HG03108 (cell line): ENCODE measurements around the gene TOR1A.

ENCODE experiments used
- ATAC-seq: cut with Tn5 transposase; IDR thresholded peaks from one replicate; pipeline ENCODE4 v1.9.1; 2021; ENCODE audit warnings: moderate library complexity; ENCODE audit not compliant: unreplicated experiment

The TOR1A gene

GRCh38 chr9:129823935-129824601 is at the start of gene TOR1A:
TOR1A (minus strand) TSS chr9:129824136; CDS start chr9:129824085, 51 bp downstream.
- ATAC-seq: peak; percentile 87

DNA sequence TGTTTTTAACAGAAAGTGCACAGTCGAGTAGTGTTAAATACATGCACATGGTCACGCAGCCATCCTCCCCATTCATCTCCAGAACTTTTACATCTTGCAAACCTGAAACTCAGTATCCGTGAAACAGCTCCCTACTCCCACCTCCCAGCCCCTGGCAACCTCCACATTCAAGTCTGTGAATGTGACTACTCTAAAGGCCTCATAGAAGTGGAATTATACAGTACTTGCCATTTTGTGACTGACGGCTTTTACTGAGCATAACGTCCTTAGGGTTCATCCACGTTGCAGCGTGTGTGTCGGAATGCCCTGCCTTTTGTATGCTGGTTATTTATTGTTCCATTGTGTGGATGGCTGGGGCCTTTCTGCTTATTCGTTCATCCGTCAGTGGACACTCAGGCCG is 47.1 kb upstream of the TOR1A start:
- ATAC-seq: no peak

DNA sequence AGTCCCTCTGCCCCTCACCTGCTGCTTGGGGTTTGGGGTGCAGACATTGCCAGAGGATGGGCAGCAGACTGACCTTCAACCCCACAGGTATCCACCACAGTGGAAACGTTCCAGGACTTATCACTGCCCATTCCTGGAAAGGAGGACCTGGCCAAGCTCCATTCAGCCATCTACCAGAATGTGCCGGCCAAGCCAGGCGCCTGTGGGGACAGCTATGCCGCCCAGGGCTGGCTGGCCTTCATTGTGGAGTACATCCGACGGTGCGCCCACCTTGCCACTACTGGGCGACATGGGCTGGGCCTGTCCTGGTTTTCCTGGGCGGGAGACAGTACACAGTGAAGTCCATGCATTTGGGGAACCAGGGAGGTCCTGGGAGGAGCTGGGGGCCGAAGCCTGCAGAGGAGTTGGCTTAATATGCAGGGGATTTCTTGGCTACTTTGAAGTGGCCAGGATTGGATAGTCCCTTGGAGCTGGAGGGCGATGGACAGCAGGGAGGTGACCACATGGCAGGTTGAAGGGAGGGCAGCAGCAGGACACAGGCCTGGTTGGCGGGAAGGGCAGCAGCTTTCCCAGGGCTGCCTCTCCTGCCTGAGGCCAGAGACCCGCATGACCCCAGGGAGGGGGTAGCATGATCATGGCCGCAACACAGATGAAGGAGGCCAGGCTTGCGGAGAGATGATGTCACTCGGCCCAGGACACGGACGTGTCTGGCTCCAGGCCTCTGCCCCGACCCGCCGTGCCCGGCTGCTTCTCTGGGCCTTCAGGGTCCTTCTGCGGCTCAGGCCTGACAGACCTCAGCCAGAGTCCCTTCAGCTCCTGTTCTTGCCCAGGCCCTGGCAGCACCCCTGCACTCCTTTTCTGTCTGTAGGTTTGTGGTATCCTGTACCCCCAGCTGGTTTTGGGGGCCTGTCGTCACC is 45.9 kb upstream of the TOR1A start:
- ATAC-seq: no peak

DNA sequence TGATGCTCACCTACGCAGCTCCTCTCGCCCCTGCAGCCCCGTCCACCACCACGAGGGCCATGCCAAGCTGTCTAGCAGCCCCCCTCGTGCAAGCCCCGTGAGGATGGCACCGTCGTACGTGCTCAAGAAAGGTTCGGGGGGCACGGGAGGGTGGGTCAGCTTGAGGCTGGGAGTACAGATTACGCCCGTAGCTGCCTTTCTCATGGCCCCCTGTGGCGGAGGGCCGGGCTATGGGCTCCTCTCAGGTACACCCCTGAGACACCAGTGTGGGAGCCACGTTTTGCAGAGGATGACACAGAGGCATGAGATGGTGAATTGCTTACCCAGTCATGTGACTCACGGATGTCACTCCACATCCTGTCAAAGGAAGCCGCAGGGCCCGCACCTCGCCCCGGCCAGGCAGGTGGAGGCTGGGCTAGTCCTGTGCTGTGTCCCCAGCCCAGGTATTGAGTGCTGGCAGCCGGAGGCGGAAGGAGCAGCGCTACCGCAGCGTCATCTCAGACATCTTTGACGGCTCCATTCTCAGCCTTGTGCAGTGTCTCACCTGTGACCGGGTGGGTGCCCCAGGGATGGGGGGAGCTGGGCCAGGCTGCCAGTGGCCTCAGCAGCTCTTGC is 45.0 kb upstream of the TOR1A start:
- no peak for ATAC-seq

GRCh38 chr9:129868023-129868871 is 44.3 kb upstream of the TOR1A start:
- no peak for ATAC-seq

- no peak for ATAC-seq
Measured at GRCh38 chr9:129867136-129868022, 43.4 kb upstream of the TOR1A start.

DNA sequence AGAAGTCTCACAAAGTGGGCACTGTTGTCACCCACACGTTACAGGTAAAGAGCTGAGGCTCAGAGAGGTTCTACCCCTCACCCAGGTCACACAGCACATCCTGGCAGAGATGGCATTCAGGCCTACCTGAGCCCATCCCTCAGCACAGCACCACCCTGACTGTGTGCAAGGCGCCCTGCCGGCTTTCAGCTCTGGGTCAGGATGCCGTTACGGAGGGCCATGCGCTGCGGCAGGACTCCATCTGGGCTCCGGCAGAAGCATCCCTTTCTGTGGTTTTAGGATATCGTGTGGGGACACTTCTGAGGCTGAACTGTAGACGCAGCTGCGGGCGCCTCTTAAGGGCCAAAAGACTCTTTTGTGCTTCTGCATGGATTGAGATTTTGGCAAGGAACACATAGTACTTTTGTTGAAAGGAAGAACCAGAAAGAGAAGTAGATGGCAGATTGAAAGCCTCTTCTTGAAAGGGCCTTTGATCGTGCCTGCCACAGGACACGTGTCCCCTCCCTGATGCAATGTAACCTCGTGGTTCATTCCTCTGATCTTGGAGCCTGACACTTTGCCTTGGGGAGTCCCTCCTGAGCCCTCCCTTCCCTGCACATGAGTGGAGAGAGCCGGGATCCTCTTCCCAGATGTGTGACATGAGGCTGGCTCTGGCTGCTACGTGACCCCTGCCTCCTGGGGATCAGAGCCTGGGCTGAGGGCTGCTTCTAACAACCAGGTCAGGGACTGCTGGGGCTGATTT is 42.6 kb upstream of the TOR1A start:
- ATAC-seq: no peak

- no peak for ATAC-seq
Measured at GRCh38 chr9:129865668-129866320, 41.9 kb upstream of the TOR1A start.

- no peak for ATAC-seq
Measured at GRCh38 chr9:129864991-129865647, 41.2 kb upstream of the TOR1A start.

- no peak for ATAC-seq
Measured at GRCh38 chr9:129863059-129863690, 39.2 kb upstream of the TOR1A start.

GRCh38 chr9:129861447-129861827 is 37.5 kb upstream of the TOR1A start:
- no peak for ATAC-seq

GRCh38 chr9:129860653-129861446 is 36.9 kb upstream of the TOR1A start:
- ATAC-seq: no peak

- no peak for ATAC-seq
Measured at GRCh38 chr9:129858167-129858962, 34.4 kb upstream of the TOR1A start.

DNA sequence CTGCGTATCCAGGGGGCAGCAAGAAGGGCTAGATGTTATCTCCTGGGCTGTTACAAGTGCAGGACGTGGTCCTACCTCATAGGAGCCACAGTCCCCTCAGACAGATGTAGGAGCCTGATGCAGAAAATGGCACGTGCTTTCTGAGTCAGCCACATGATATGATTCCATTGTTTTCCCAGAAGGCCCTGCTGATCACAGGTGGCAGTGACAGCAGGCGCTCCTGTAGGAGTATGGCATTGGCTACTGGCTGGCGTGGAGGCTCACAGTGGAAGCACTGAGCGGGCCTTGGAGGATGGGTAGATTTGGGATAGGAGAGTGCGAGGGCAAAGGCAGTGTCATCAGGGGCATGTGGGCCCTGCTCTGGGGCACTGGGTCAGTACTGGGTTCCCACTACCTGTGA is 33.3 kb upstream of the TOR1A start:
- no peak for ATAC-seq

GRCh38 chr9:129854588-129855110 is 30.7 kb upstream of the TOR1A start:
- ATAC-seq: no peak

GRCh38 chr9:129853614-129854013 is 29.7 kb upstream of the TOR1A start:
- ATAC-seq: no peak
